Esophagus muscularis mucosa (tissue), 3 donors: ENCODE results near the gene PARD3B.

ENCODE experiments used
- CTCF ChIP-seq, 3 experiments: fragments of 200-600 bp in 2 of 3; fragments of 450-650 bp in 1 of 3; sonication (generic) in 2 of 3; IDR thresholded peaks; one replicate each; pipeline ENCODE4 v1.5.1; 2017 to 2019; ENCODE audit warnings: antibody characterized with exemption in 3 of 3, mild to moderate bottlenecking in 2 of 3, moderate library complexity in 1 of 3
- POLR2A ChIP-seq: fragments of 450-650 bp; IDR thresholded peaks from one replicate; pipeline ENCODE4 v1.6.1; 2017; ENCODE audit warnings: antibody characterized with exemption, moderate library complexity, mild to moderate bottlenecking, low read depth
- POLR2AphosphoS5 ChIP-seq, 2 donors: sonication (generic); formaldehyde crosslinking; IDR thresholded peaks; one replicate each; pipeline ENCODE4 v1.6.1; 2017; ENCODE audit warnings: antibody characterized with exemption in 2 of 2

GRCh38 chr2:205193836-205194228 lies 648.6 kb downstream of the PARD3B start:
- no peak for TF ChIP-seq CTCF (IDR thresholded peaks at IDR 0.05)
- TF ChIP-seq POLR2AphosphoS5 (IDR thresholded peaks at IDR 0.05) = no peak
- no peak for TF ChIP-seq POLR2A
